NCI-H2227 (cell line): Measurements from ENCODE around the gene TRIM5.

Experiments
- DNase-seq: peaks from one replicate; lab custom pipeline; 2025; ENCODE audit not compliant: unreplicated experiment; lab: John Stamatoyannopoulos, UW

The TRIM5 gene

DNA sequence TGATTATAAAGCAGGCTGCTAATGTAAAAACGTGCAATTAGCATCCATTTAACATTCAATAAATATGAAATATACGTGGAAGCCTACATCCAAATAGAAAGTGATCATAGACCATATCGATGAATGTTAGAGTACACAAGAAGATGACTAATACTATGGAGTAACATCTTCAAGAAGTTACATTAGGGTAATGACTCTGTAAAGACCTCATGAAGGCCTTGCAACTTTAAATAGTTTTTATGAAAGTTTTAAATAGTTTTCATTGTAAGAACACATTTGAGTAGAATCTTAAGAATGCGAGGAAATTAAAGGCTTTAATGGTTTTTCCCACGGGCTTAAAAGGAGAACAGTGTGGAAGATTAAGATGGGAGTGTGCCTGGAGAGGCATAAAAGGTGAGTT lies 58.7 kb downstream of the TRIM5 start:
- DNase-seq = no peak

DNA sequence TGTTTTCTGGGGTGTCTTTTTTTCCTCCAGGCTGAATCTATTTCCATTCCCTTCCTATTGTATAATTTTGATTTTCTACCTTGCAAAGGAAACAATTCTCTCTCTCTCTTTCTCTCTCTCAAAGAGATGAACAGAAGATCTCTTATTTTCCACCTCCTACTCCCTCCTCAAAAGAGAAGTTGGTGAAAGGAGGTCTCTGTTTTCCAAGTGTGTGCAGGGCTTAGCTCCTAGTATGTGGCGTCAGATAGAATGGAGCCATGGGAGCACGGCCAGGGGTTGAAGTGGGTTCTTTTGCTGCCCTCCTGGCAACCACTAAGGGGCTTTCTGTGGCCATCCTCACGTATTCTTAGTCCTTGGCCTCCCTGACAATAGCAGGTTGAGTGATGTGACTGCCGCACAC lies 59.6 kb downstream of the TRIM5 start:
- no peak for DNase-seq

DNA sequence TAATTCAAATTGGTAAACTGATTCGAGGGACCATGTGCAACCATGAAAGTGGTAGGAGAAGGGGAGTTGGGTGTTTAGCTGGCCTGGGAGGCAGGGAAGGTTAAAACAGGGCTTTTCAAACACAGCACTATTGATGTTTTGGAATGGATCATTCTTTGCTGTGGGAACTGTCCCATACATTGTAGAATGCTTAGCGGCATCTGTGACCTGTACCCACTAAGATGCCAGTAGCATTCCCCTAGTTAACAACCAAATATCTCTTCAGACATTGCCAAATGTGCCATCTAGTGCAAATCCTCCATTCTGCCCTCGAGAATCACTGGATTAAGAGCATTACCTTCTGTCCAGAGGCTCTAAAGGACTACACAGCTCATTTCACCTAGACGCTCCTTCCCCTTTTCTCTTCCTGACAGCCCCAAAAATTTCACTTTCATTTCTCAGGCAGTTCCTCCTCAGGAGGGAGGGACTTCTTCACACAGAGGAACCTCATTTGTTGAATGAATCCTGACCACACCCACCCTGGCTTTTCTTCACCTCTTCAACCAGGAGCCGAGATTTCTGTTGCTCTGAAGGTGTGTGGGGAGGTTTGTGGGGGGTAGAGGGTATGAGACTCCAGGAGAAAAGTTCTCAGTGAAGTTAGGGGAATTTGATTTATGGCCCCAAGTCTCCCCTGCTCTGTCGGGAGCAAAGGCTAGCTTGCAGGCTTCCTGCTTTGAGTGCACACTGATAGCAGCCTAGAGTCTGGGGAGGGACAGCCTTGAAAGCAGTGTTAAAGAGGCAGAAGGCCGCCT lies 60.2 kb downstream of the TRIM5 start, which contains the start of gene TRIM34:
Gene TRIM34, plus strand, starts transcription at position 513 of the 791 bp plus-strand sequence. CDS start 7,331 bp downstream, outside the sequence.
- no peak for DNase-seq

DNA sequence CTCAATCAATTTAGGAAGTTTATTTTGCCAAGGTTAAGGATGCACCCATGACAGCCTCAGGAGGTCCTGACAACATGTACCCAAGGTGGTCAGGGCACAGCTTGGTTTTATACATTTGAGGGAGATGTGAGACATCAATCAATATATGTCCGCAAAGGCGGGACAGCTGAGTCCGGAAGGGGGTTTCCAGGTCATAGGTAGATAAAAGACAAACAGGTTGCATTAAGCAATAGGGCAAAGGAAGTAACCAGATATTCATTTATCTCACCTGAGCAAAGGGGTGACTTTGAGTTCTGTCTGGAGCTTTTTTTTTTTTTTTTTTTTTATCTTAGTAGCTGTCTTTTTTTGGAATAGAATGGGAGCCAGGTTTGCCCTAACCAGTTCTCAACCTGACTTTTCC lies 62.1 kb downstream of the TRIM5 start:
- no peak for DNase-seq

DNA sequence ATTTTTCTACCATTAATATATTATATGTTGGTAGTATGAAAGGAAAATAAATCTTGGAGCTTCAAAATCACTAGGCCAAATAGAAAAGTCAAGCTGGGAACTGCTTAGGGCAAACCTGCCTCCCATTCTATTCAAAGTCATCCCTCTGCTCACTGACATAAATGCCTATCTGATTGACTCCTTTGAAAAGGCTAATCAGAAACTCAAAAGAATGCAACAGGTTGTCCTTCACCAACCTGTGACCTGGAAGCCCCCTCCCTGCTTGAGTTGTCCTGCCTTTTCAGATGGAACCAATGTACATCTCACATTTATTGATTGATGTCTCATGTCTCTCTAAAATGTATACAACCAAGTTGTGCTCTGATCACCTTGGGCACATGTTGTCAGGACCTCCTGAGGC lies 63.3 kb downstream of the TRIM5 start:
- no peak for DNase-seq

DNA sequence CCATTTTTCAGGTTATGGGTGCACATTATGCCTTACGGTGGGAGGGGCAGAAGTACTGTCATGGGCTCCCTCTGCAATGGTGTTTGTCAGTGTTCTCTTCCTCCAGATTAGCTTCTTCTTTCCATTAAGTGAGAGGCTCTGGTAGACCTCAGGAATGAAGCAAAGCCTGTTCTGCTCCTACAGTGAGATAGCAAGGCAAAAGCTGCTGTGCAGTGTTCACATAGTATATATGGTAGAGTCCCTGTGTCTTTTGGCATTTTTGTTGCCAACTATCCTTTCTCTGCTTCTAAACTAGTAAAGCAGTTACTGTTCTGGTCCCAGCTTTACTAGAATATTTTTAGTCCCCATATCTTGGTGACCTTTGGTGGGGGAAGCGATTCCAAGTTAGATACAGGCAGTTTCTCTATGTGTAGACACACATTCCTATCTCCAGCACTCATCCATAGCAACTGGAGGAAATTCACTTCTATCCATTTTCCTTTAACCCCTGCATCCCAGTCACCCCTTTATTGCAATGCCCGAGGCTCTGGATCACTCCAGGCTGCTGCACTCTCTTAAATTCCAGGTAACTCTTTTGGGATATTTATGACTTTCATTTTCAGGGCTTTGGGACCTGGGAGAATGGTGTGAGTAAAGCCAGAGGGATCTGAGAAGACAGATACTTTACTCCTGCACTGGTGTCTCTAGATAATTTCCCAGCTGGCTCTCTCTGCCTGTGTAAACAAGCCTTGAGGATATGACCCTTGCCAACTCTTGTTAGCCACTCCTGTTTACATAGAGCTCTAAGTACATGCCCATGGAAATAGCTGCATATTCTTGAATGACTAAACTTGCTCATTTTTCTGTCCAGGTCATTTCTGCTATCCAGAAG lies 64.0 kb downstream of the TRIM5 start:
- DNase-seq = no peak

DNA sequence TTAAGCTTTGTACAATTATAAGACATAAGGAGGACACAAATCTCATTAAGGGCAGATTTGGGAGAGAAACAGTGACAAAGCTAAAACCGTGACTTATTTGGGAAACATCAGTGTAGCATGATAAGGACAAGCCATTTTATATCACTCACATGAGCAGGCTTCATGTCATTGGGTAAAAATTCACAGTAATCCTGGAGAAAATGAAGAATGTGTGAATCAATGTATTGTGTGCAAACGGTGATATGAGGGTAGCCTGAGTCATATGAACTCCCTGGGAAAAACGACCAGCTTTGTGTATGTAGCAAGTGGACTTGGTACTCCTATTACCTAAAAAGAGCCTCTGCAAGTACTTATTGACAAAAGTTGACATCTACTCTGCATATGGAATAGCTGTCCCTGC lies 66.1 kb downstream of the TRIM5 start:
- DNase-seq = no peak
